Retinal pigment epithelial cell (primary cell): ENCODE results near the gene ITM2C.

Experiments
- DNase-seq: peaks from one replicate; pipeline ENCODE4 v3.0.0-alpha.2; 2010; ENCODE audit warnings: low read depth
- H3K4me3 ChIP-seq: 2 replicates; pipeline ENCODE4 v1.5.1; 2011; ENCODE audit warnings: mild to moderate bottlenecking, low read length, control low read depth, moderate library complexity
- TF ChIP-seq, protein P1 (sequence below): conservative IDR thresholded peaks from 2 replicates; pipeline ENCODE4 v1.5.1; 2011; ENCODE audit warnings: low read depth, low read length, control low read depth, inconsistent platforms

The ITM2C gene

DNA sequence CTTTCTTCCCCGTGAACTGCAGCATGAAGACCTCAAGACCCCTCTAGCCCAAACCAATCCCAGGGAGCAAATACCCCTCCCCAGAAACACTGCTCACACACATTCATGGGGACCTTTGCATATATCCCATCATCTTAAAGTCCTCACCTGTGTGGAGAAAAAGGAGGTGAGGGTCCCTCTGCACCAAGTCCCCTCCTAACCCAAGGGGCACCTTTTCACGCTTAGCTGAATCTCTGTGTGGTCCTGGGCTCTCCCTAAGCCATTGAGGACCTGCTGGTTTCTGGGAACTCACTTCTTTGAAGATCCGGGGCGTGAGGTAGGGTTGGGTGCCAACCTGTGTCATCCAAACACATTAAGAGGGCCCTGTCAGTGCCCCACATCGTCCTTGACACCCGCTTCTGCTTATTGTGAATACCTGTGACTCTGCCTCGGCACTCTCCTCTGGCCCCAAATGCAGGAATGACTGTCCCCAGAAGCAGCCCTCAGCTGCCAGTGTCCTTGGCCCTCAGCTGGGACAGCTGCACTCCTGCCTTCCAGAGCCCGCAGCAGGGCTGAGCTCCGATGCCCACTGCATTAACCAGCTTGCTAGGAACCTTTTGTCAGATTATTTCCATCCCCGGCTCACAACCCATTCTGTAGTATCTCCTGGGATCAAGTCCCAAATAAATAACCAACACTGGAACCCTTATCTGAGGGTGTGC lies 41.3 kb upstream of the ITM2C start:
- no peak overlapping the region for H3K4me3 ChIP-seq
- TF ChIP-seq, protein P1, sequence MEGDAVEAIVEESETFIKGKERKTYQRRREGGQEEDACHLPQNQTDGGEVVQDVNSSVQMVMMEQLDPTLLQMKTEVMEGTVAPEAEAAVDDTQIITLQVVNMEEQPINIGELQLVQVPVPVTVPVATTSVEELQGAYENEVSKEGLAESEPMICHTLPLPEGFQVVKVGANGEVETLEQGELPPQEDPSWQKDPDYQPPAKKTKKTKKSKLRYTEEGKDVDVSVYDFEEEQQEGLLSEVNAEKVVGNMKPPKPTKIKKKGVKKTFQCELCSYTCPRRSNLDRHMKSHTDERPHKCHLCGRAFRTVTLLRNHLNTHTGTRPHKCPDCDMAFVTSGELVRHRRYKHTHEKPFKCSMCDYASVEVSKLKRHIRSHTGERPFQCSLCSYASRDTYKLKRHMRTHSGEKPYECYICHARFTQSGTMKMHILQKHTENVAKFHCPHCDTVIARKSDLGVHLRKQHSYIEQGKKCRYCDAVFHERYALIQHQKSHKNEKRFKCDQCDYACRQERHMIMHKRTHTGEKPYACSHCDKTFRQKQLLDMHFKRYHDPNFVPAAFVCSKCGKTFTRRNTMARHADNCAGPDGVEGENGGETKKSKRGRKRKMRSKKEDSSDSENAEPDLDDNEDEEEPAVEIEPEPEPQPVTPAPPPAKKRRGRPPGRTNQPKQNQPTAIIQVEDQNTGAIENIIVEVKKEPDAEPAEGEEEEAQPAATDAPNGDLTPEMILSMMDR = no peak
- no peak for DNase-seq

DNA sequence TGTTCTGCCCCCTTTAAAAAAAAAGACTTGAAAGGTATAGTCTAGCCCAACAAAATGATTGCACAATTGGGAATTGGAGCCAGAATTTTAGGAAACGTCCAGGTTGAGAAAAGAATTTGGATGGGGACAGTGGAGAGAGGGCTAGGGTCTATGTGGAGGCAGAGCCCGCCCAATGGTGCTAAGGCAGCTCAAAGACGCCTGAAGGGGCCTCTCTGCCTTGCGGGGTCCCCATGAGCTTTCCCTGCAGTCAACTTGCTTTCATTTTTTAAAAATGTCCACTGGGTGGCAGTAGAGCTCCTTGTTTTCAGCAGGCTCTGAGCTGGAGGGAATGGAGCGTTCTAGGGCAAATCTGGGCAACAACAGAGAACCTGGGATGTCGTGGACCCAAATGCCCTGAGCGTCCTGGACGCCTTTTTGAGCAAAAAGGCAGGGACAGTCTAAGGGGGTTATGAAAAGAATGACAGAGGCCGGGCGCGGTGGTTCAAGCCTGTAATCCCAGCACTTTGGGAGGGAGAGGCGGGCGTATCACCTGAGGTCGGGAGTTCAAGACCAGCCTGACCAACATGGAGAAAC lies 40.2 kb upstream of the ITM2C start:
- TF ChIP-seq, protein P1 = peak; percentile 65
- H3K4me3 ChIP-seq = no peak overlapping the region
- peak; percentile 33 for DNase-seq

DNA sequence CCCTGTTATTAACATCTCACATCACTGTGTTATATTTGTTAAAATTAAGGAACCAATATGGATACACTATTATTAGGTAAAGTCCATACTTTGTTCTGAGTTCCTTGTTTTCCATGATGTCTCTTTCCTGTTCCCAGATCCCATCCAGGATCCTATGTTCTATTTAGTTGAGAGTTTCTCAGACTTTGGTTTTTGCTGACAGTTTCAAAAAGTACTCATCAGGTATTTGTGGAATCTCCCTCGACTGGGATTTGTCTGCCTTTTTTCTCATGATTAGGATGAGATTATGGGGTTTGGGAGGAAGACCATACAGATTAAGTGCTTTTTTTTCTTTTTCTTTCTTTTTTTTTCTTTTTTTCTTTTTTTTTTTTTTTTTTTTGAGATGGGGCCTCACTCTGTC lies 39.4 kb upstream of the ITM2C start:
- TF ChIP-seq, protein P1 = no peak
- no peak for DNase-seq
- H3K4me3 ChIP-seq = no peak overlapping the region

DNA sequence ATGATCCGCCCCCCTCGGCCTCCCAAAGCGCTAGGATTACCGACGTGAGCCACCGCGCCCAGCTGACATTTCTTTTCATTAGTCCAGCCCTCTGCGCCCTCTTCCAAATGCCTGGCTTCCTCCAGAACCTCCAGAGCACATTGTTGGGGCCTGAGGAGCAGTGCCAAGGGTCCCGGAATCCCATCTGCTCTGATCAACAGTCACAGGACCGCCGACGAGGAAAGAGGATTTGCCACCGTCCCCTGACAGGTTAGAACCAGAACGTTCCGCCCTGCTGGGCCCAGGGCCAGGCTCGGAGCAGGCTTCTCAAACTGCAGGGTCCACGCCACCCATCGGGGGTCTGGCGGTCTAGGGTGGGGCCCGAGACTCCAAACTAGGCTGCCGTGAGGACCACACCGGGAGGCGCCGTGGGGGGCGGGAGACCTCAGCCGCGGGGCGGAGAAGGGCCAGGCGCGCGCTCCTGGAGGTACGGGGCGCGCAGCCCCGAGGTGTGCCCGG lies 36.9 kb upstream of the ITM2C start:
- TF ChIP-seq, protein P1 = no peak
- peak overlapping the region; percentile 17 for H3K4me3 ChIP-seq
- no peak for DNase-seq

DNA sequence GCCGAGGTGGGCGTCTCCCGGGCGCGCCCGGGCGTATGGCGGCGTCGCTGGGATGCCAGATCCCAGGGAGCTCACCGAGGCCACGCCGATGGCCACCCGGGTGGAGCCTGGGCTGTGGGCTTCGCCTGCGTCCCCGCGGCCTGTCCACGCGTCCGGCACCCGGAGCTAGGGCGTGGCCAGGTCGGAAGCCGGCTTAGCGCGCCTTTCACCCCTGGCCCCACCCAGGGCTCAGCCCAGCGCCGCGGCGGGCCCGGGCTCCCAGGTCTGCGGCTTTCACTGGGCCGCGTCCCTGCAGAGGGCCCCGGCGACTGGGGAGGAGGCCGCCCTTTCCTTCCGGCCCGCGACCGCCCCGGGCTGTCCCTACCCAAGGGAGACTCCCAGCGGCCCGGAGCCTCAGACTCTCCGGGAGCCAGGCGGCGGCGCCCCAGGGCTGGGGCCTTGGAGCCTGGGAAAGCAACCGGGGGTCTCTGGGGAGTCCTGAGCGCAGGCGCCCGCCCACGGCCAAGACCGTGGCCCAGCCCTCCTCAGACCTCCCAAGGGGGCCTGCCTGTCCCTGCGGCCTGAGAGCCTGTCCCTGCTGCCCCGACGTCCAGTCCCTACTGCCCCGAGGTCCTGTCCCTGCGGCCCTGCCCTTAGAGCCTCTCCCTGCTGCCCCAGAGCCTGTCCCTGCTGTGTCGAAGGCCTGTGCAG lies 36.3 kb upstream of the ITM2C start:
- H3K4me3 ChIP-seq = peak overlapping the region; percentile 19
- no peak for DNase-seq
- TF ChIP-seq, protein P1 = no peak

DNA sequence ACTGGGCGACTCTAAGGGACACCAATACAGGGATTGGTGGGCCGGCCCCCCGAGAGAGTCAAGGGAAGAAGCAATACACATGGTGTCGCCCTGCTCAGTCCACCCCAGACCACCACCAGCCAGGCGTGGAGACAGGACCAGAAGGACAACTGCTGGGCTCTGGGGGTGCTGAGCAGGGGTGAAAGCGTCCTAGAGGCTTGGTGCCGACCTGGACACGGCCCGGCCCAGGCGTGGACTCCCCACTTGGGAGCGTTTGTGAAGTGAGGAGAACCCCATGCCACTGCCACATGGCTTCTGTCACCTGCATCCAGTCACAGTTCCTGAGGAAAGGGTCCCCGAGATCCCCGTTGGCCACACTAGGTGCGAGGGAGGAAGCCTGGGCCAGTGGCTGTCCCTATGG lies 35.4 kb upstream of the ITM2C start:
- no peak overlapping the region for H3K4me3 ChIP-seq
- no peak for DNase-seq
- TF ChIP-seq, protein P1 = no peak
